ENCODE results near the gene PRAMEF5.
"Not testable (repeated sequence)": the region's sequence is repeated elsewhere in the genome, so short reads cannot be mapped to it uniquely, and the experiment has no call there.

DNA sequence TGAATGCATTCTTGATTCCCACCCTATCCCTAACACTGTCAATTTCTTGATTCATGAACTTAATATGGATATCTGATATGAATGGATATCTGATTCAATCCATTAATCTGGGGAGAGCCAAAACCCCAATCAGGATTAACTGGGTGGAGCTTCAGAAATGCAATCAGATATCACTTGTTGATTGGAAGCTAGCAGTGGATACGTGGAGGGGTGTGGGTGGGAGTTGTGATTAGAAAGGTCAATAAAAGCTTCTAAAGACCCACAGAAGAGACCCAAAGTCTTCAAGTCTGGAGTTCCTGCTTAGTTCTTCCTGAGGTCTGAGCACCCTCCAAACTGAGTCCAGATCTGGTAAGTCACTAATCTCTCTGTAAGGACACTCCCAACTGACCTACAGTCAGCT lies 49.2 kb downstream of the PRAMEF5 start, which contains the start of gene PRAMEF33:
- TF ChIP-seq, protein P1, sequence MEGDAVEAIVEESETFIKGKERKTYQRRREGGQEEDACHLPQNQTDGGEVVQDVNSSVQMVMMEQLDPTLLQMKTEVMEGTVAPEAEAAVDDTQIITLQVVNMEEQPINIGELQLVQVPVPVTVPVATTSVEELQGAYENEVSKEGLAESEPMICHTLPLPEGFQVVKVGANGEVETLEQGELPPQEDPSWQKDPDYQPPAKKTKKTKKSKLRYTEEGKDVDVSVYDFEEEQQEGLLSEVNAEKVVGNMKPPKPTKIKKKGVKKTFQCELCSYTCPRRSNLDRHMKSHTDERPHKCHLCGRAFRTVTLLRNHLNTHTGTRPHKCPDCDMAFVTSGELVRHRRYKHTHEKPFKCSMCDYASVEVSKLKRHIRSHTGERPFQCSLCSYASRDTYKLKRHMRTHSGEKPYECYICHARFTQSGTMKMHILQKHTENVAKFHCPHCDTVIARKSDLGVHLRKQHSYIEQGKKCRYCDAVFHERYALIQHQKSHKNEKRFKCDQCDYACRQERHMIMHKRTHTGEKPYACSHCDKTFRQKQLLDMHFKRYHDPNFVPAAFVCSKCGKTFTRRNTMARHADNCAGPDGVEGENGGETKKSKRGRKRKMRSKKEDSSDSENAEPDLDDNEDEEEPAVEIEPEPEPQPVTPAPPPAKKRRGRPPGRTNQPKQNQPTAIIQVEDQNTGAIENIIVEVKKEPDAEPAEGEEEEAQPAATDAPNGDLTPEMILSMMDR (IDR thresholded peaks at IDR 0.05): not testable (repeated sequence)
- not testable (repeated sequence) for TF ChIP-seq POLR2AphosphoS5 (IDR thresholded peaks at IDR 0.05)

All from gastroesophageal sphincter (tissue), 3 donors.